ENCODE results near the gene UBASH3A. TPM values are rescaled to one million over a fixed set of nuclear protein-coding genes. Genes with fewer than 3 reads are reported as not detected.

UBASH3A gene
- total RNA-seq, 1 donor: not detected

GRCh38 chr21:42377951-42378340, 25.8 kb upstream of the UBASH3A start:
- no peak overlapping the region for H3K4me3 ChIP-seq (ENCODE audit: low read depth, low read length)
- DNase-seq (ENCODE audit: low read depth): no peak
- TF ChIP-seq CTCF (IDR thresholded peaks at IDR 0.05; ENCODE audit: insufficient read depth, low read depth, low read length): no peak

- DNase-seq (ENCODE audit: low read depth): no peak
- no peak overlapping the region for H3K4me3 ChIP-seq (ENCODE audit: low read depth, low read length)
Measured at GRCh38 chr21:42378418-42378817, 25.3 kb upstream of the UBASH3A start.

GRCh38 chr21:42379426-42380215, 24.1 kb upstream of the UBASH3A start:
- no peak overlapping the region for H3K4me3 ChIP-seq (ENCODE audit: low read depth, low read length)
- TF ChIP-seq CTCF (IDR thresholded peaks at IDR 0.05; ENCODE audit: insufficient read depth, low read depth, low read length): no peak
- no peak for DNase-seq (ENCODE audit: low read depth)

More at GRCh38 chr21:42378418-42378817, 25.3 kb upstream of the UBASH3A start:
- TF ChIP-seq CTCF (IDR thresholded peaks at IDR 0.05; ENCODE audit: insufficient read depth, low read depth, low read length): no peak

GRCh38 chr21:42381347-42381984, 22.2 kb upstream of the UBASH3A start:
- no peak overlapping the region for H3K4me3 ChIP-seq (ENCODE audit: low read depth, low read length)
- DNase-seq (ENCODE audit: low read depth): peak; percentile 30
- peak; percentile 67 for TF ChIP-seq CTCF (IDR thresholded peaks at IDR 0.05; ENCODE audit: insufficient read depth, low read depth, low read length)

GRCh38 chr21:42382915-42383314, 20.8 kb upstream of the UBASH3A start:
- no peak overlapping the region for H3K4me3 ChIP-seq (ENCODE audit: low read depth, low read length)
- no peak for DNase-seq (ENCODE audit: low read depth)
- no peak for TF ChIP-seq CTCF (IDR thresholded peaks at IDR 0.05; ENCODE audit: insufficient read depth, low read depth, low read length)

- H3K4me3 ChIP-seq (ENCODE audit: low read depth, low read length): no peak overlapping the region
- DNase-seq (ENCODE audit: low read depth): no peak
- no peak for TF ChIP-seq CTCF (IDR thresholded peaks at IDR 0.05; ENCODE audit: insufficient read depth, low read depth, low read length)
Measured at GRCh38 chr21:42383331-42383730, 20.4 kb upstream of the UBASH3A start.

All from fibroblast of villous mesenchyme (primary cell).